GM19328 (cell line): Measurements from ENCODE around the gene ATP6V1A.

Experiments used
- ATAC-seq: cut with Tn5 transposase; IDR thresholded peaks from one replicate; pipeline ENCODE4 v1.9.1; 2021; ENCODE audit warnings: mild to moderate bottlenecking, moderate library complexity; ENCODE audit not compliant: unreplicated experiment

Gene ATP6V1A

DNA sequence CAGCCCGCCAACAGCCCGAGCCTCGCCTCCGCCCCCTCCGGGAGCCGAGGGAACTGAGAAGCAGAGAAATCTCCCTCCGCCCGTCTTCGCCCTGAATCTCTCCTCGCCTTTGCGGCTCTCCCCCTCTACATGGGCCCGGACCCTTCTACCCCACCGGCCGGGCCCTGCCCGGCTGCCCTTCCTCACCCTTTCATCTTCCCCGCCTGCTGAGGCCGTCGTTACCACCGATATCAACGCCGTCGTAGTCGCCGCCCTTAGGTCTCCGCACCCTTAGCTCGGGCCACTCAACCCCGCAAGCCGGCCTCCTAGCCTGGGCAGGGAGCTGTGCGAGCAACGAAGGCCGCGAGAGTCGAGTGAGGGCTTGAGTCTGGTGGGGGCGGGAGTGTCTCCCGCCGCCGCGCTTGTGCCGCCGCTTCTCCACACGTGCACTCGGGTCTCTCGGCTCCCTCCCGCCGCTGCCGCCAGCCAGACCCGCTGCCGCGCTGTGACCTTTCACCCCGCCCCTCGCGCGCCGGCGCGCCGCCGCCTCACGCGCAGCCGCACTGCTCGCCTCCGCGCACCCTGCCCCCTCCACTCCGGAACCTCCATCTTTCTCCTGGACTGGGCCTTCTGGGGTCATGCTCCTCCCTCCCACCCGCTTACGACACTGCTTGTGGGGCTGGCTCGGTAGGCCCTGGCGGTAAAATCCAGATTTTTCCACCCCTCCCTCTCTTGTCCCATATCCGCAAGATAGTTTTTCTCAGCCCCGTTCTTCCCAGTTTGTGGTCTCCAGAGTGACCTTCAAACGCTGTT lies 883 bp upstream of the ATP6V1A start, which contains the start of gene NAA50:
Gene NAA50 (minus strand): TSS at position 494 of the 792 bp plus-strand sequence. CDS start 300 bp downstream, at position 194.
- ATAC-seq: peak; percentile 45

DNA sequence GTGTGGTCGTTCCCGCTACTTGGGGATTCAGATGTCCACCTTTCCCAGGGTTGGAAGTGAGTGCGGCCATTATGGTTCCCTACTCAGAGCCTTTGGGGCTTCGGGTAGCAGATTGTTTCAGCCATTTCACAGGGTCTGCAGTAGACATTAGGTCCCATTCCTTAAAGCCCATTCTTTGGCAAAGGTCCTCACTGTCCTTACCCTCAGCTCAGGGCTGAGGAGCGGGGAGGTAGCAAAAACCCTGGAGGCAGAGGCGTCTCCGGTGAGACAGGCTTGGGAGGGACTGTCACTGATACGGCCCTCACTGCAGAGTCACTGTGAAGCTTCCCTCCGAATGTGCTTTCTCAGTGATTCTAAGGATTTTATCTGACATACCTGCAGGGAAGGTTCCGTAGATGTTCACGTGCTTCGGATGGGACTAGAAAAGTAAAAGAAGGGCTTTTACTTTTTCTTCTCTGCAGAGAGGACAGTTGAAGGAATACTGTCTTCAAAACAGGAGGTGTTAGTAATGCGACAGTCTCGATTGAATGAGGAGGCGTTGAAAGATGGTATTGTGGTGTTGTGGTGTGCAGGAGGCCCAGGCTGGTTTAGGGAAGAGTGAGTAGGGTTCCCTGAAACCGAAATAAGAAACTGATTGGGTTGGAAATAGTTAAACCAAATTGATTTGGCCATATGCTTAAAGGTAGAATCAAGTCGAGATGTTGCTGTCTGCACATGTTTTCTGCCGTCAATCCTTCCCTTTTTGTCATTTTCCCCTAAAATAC lies 630 bp downstream of the ATP6V1A start:
- ATAC-seq: no peak

- ATAC-seq: no peak
These were observed 4.3 kb downstream of the ATP6V1A start for GRCh38 chr3:113751141-113751540.

- ATAC-seq: no peak
These were observed 6.6 kb downstream of the ATP6V1A start for GRCh38 chr3:113753376-113753985.

GRCh38 chr3:113754494-113755159 lies 7.8 kb downstream of the ATP6V1A start:
- ATAC-seq: no peak

DNA sequence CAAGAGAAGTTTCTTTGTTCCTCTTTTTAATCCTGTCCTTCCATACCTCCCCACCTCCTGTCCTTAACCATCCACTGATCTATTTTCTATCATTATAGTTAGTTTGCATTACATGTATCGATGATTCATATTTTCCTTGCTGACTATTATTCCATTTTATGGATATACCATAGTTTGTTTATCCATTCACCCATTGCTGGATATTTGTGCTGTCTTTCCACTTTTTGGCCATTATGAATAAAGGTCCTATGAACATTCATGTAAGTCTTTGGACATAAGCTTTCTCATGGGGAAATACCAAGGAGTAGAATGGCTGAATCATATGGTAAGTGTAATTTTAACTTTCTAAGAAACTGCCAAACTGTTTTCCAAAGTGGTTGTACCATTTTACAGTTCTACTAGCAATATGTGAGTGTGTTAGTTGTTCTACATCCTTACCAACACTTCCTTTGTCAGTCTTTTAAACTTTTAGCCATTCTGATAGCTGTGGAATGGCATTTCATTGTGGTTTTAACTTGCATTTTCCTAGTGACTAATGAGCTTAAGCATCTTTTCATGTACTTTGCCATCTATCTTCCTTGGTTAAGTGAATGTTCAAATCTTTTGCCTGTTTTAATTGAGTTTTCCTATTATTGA lies 11.7 kb downstream of the ATP6V1A start:
- no peak for ATAC-seq

DNA sequence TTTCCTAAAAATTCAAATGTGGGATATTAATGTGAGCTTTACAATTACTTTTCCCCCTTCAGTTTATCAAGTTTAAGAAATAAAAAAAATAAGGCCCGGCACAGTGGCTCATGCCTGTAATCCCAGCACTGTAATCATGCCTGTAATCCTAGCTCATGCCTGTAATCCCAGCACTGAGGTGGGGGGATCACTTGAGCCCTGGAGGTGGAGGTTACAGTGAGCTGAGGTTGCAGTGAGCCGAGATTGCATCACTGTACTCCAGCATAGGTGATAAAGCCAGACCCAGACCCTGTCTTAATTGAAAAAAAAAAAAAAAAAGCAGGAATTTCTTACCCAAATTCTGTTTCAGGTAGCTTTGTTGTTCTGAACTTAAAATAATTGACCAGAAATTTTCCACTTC lies 17.9 kb downstream of the ATP6V1A start:
- no peak for ATAC-seq

- ATAC-seq: no peak
These were observed 22.7 kb downstream of the ATP6V1A start for GRCh38 chr3:113769551-113769950.

DNA sequence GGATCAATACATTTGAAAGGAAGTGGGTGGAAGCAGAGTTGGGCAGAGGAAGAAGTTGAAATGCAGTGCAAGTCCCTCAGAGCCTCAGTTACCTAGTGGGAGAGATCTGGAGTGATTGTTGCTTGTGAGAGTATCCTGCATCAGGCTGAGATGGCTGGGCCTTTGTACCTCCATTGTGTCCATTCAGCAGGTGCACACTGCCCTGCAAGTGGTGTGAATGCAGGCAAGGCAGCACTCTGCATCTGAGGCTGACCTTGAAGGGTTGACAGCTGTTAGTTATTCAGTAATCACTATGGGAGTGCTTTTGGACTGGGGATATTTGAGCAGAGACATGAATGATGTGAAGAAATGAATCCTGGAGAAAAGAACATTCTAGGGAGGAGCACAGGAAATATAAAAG lies 25.2 kb downstream of the ATP6V1A start:
- ATAC-seq: no peak

DNA sequence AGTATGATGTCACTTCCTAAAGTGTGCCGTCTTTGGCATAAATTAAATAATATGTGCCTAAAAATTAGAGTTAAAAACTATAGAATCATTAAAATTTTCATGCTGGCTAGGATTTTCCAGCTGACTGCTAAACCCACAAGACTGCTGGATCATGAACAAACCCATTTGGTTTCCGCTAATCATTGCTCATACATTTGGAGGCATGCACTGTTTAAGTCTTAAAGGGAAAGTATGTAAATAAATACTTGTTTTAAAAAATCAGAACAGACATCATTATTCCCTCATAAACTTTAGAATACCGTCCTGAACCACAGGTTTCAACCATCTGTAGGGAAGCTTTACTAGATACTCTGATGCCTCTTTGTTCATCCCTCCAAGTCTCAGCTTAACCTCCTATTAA lies 26.5 kb downstream of the ATP6V1A start:
- no peak for ATAC-seq

- no peak for ATAC-seq
These were observed 28.7 kb downstream of the ATP6V1A start for GRCh38 chr3:113775516-113775915.

- no peak for ATAC-seq
These were observed 29.7 kb downstream of the ATP6V1A start for GRCh38 chr3:113776564-113776963.

DNA sequence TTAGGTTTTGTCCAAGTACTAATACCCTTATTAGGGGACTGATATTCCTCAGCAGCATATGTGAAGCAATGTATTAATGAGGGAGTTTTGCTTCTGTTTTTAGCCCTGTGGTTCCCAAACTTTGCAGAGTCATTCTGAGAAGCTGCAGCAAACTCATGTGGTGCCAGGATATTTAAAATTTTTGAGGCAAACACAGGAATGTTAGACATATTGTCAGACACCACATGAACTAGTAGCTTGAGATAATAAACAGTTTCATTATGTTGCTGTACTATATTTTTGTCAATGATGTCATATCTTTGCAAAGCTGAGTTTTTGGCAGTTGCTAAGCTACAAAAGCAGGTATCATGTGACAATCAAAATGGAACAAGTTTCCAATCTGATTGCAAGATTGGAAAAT lies 36.6 kb downstream of the ATP6V1A start:
- ATAC-seq: no peak

DNA sequence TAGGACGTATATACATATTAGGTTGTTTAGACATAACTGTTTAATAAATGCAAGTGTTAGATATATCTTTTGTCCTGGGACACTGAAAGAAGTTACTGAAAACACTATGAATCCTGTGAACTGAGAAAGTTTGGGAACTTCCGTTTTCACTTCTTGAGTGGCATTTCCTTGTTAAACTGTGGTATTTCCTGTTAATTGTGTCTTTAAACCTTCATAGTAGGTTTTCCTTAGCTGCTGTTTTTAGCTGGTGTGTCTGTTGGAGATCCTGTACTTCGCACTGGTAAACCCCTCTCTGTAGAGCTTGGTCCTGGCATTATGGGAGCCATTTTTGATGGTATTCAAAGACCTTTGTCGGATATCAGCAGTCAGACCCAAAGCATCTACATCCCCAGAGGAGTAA lies 37.1 kb downstream of the ATP6V1A start:
- no peak for ATAC-seq

GRCh38 chr3:113791381-113791780 lies 44.5 kb downstream of the ATP6V1A start:
- no peak for ATAC-seq

DNA sequence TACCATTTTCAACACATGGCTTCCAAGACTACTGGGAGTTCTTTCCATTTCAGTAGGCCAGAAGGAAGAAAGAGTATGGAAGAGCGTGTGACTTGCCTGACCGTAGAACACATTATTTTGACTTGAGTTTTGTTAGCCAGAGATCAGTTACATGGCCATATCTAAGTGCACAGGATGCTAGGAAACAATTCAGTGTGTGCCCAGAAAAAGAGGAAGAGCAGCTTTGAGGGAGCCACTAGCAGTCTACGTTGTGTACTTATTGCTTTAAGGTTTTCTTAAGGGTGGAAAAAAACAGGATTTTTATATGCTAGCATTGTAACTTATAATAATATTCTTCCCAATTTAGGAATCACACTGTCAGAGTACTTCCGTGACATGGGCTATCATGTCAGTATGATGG lies 47.7 kb downstream of the ATP6V1A start:
- no peak for ATAC-seq

- ATAC-seq: no peak
These were observed 48.9 kb downstream of the ATP6V1A start for GRCh38 chr3:113795693-113796092.

DNA sequence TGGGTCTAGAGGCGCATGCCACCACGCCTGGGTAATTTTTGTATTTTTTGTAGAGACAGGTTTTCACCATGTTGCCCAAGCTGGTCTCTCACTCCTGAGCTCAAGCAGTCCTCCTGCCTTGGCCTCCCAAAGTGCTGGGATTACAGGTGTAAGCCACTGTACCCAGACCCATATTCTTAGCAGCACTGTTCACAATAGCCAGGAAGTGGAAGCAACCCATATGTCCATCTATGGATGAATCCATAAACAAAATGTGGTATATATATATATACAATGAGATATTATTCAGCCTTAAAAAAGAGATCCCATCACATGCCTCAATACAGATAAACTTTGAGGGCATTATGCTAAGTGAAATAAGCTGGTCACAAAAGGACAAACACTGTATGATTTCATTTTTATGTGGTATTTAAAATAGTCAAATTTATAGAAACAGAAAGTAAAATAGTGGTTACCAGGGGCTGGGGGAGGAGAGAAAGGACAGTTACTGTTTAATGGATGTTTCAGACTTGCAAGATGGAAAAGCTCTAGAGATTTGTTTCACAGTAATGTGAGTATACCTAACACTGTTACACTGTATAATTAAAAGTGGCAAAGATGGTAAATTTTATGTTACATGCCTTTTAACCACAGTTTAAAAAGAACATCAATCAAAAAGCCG lies 56.1 kb downstream of the ATP6V1A start:
- no peak for ATAC-seq

DNA sequence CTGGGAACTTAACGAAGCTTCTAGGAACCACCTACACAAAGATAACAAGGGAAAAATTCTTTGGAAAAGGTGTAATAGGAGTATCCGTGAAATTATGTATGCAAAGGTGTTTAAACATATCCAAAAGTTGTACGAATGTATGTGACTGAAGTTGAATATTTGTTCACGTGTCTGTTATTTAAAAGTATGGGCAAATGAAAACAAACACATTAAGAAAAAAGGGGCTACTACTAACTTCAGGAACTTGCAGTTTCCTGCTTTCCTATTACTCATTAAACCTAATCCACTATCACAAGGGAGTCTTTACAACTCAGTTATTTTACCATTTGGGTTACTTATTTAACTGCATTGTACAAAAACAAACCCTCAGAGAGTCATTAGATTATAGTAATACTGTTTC lies 57.8 kb downstream of the ATP6V1A start:
- ATAC-seq: no peak

- ATAC-seq: no peak
These were observed 58.4 kb downstream of the ATP6V1A start for GRCh38 chr3:113805249-113805648.
